Measurements from ENCODE around the gene AMBRA1.

The AMBRA1 gene

DNA sequence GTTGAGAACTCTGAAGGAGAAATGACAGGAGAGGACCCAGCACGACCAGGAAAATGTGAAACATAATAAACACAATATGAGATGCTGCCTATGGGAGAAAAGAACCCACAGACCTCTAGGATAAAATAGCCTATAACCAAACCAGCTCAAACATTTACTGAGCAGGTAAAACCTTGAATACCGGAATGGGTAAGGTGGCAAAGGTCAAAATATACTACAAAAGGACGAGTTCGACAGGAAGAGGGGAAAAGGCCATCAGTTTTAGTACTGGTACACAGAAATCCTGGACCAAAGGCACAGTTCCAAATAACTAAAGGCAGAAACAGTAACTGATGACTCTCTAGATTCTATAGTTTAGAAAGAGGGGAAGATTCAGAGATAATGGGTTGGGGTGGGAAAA, 96.3 kb downstream of the AMBRA1 start:
- no peak for TF ChIP-seq SP1 (IDR thresholded peaks at IDR 0.05)
- no peak for TF ChIP-seq LEF1 (IDR thresholded peaks at IDR 0.05; ENCODE audit: borderline replicate concordance)
- TF ChIP-seq CTBP1 (IDR thresholded peaks at IDR 0.05; ENCODE audit: borderline replicate concordance), result no peak
- no peak for TF ChIP-seq ZNF384 (IDR thresholded peaks at IDR 0.05)
- no peak for TF ChIP-seq ARNT (IDR thresholded peaks at IDR 0.05)
- TF ChIP-seq HDGF (IDR thresholded peaks at IDR 0.05; ENCODE audit: borderline replicate concordance), result no peak
- no peak for TF ChIP-seq NFRKB (IDR thresholded peaks at IDR 0.05)
- TF ChIP-seq FOXM1 (IDR thresholded peaks at IDR 0.05; ENCODE audit: borderline replicate concordance), result no peak
- TF ChIP-seq BHLHE40 (IDR thresholded peaks at IDR 0.05; ENCODE audit: borderline replicate concordance), result no peak
- TF ChIP-seq L3MBTL2 (conservative IDR thresholded peaks at IDR 0.05), result no peak
- no peak for TF ChIP-seq TARDBP (IDR thresholded peaks at IDR 0.05)
- no peak for TF ChIP-seq FOXK2 (IDR thresholded peaks at IDR 0.05)
- TF ChIP-seq FOXA1 (IDR thresholded peaks at IDR 0.05), result no peak
- CTCF ChIA-PET, result interaction anchor here (1.0 kb wide), 1 partner anchor 11 kb away, joined by 3 read pairs; no protein-coding TSS in a partner anchor
- POLR2A ChIA-PET, result no interaction called here
- no peak for DNase-seq (ENCODE audit: extremely low spot score)

DNA sequence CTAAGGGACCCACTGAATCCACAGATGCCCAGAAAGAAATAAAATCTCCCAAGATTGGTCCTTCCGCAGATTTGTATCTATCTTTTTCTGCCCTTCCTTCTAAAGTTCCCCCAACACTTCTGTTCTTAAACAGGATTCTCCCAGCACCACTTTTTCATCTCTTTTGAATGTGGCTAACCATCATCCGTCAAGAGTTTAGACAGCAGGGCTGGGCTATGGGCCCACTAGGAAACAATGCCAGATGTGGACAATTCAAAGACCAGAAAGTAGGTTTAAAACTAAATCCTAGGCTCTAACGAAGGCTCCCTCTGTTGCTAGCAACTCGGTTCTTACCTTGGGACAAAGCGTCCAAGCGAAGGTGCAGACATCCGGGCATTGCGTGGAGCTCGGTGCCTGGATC, 100.0 kb downstream of the AMBRA1 start:
- CTCF ChIA-PET, result no interaction called here
- DNase-seq (ENCODE audit: extremely low spot score), result no peak
- TF ChIP-seq LEF1 (IDR thresholded peaks at IDR 0.05; ENCODE audit: borderline replicate concordance) (no peak), FOXA1 (IDR thresholded peaks at IDR 0.05) (no peak), FOXK2 (IDR thresholded peaks at IDR 0.05) (no peak), SP1 (IDR thresholded peaks at IDR 0.05) (no peak), ZNF384 (IDR thresholded peaks at IDR 0.05) (no peak), FOXM1 (IDR thresholded peaks at IDR 0.05; ENCODE audit: borderline replicate concordance) (no peak), L3MBTL2 (conservative IDR thresholded peaks at IDR 0.05) (no peak), TARDBP (IDR thresholded peaks at IDR 0.05) (no peak)
- POLR2A ChIA-PET, result no interaction called here

DNA sequence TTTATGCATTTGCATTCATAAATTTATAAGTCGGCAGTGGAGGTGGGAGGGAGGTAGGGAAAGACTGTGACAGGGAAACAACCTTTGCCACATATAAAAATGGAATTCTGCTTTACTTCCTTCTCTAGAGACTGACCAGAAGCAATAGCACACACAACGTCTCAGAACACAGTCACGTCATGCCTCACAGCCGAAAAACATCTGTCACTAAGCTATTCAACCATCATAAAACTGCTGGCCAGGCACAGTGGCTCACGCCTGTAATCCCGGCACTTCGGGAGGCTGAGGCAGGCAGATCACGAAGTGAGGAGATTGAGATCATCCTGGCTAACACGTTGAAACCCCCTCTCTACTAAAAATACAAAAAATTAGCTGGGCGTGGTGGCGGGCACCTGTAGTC, 101.3 kb downstream of the AMBRA1 start:
- TF ChIP-seq FOXM1 (IDR thresholded peaks at IDR 0.05; ENCODE audit: borderline replicate concordance), result no peak
- TF ChIP-seq BHLHE40 (IDR thresholded peaks at IDR 0.05; ENCODE audit: borderline replicate concordance), result no peak
- no peak for TF ChIP-seq HDGF (IDR thresholded peaks at IDR 0.05; ENCODE audit: borderline replicate concordance)
- TF ChIP-seq CTBP1 (IDR thresholded peaks at IDR 0.05; ENCODE audit: borderline replicate concordance), result no peak
- no peak for TF ChIP-seq FOXK2 (IDR thresholded peaks at IDR 0.05)
- no peak for TF ChIP-seq ARNT (IDR thresholded peaks at IDR 0.05)
- TF ChIP-seq FOXA1 (IDR thresholded peaks at IDR 0.05), result no peak
- TF ChIP-seq ELF4 (IDR thresholded peaks at IDR 0.05), result no peak
- no peak for TF ChIP-seq SUZ12 (IDR thresholded peaks at IDR 0.05)
- TF ChIP-seq, protein P1, sequence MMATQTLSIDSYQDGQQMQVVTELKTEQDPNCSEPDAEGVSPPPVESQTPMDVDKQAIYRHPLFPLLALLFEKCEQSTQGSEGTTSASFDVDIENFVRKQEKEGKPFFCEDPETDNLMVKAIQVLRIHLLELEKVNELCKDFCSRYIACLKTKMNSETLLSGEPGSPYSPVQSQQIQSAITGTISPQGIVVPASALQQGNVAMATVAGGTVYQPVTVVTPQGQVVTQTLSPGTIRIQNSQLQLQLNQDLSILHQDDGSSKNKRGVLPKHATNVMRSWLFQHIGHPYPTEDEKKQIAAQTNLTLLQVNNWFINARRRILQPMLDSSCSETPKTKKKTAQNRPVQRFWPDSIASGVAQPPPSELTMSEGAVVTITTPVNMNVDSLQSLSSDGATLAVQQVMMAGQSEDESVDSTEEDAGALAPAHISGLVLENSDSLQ (IDR thresholded peaks at IDR 0.05), result no peak
- TF ChIP-seq L3MBTL2 (conservative IDR thresholded peaks at IDR 0.05), result no peak
- no peak for TF ChIP-seq NFRKB (IDR thresholded peaks at IDR 0.05)
- TF ChIP-seq TARDBP (IDR thresholded peaks at IDR 0.05), result no peak
- TF ChIP-seq SP1 (IDR thresholded peaks at IDR 0.05), result no peak
- TF ChIP-seq LEF1 (IDR thresholded peaks at IDR 0.05; ENCODE audit: borderline replicate concordance), result no peak
- TF ChIP-seq ZNF384 (IDR thresholded peaks at IDR 0.05), result no peak
- CTCF ChIA-PET, result interaction anchor here (1.0 kb wide), 1 partner anchor 14 kb away, joined by 4 read pairs; no protein-coding TSS in a partner anchor
- POLR2A ChIA-PET, result no interaction called here
- no peak for DNase-seq (ENCODE audit: extremely low spot score)

DNA sequence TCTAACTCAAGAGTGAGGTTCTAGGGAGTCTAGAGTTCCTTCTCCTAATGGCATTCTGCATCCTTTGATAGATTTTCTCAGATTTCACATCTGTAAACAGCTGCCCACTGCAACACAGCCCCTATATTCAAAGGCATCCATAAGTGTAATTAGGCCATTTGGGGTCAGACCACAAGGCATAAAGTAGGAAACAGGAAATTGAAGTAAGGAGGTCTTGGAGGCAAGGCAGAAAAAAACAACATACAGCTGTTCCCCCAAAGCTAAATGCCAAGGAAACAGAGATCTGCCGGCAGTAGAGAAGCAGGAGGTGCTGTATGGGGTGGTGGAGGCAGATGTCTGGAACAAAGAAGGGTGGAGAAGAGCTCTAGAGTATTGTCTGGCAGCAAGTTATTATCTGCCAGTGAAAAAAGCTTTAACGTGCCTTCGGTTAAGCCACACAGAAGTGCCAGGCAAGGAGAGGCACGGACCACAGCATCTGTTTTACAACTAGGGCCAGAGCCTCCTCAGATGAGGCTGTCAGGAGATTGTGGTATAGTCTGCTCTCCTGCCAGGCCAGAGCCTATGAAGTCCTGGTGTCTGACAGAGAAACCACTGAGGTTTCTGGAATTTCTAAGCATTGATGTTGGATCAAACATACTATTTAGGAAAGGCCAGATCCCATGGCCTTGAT, 102.0 kb downstream of the AMBRA1 start:
- DNase-seq (ENCODE audit: extremely low spot score), result no peak
- POLR2A ChIA-PET, result no interaction called here
- TF ChIP-seq FOXK2 (IDR thresholded peaks at IDR 0.05) (no peak), LEF1 (IDR thresholded peaks at IDR 0.05; ENCODE audit: borderline replicate concordance) (no peak), HDGF (IDR thresholded peaks at IDR 0.05; ENCODE audit: borderline replicate concordance) (no peak), ZNF384 (IDR thresholded peaks at IDR 0.05) (no peak), NFRKB (IDR thresholded peaks at IDR 0.05) (no peak), BHLHE40 (IDR thresholded peaks at IDR 0.05; ENCODE audit: borderline replicate concordance) (no peak), ELF4 (IDR thresholded peaks at IDR 0.05) (no peak)
- TF ChIP-seq, protein P1 (IDR thresholded peaks at IDR 0.05), result no peak
- CTCF ChIA-PET, result interaction anchor here (0.6 to 2.8 kb wide), 5 partner anchors 10 to 100 kb away, joined by 3 to 16 read pairs (median 4); partner anchors contain the start of gene CHRM4

DNA sequence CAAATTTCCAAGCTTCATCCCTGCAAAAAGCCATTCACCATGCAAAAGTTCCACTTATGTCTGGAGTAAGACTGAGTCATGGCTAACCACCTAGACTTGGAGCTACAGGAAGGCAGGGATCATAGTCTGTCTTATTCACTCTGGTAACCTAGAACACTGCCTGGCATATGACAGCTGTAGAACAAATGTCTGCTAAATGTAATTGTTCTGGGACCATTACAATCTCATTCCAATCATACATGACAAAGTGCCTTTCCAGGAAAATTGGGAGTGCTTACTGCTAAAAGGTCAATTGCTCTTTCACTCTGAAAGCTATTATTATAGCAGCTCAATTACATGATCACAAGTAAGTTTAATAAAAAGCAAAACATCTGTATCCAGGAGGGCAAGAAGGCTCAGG, 103.2 kb downstream of the AMBRA1 start:
- CTCF ChIA-PET, result interaction anchor here (0.7 to 2.8 kb wide), 12 partner anchors 8 to 241 kb away, joined by 3 to 23 read pairs (median 6); no protein-coding TSS in a partner anchor
- no peak for DNase-seq (ENCODE audit: extremely low spot score)
- POLR2A ChIA-PET, result no interaction called here
- TF ChIP-seq ELF4 (IDR thresholded peaks at IDR 0.05), result no peak
- no peak for TF ChIP-seq SP1 (IDR thresholded peaks at IDR 0.05)
- no peak for TF ChIP-seq FOXA1 (IDR thresholded peaks at IDR 0.05)
- TF ChIP-seq CTBP1 (IDR thresholded peaks at IDR 0.05; ENCODE audit: borderline replicate concordance), result no peak
- no peak for TF ChIP-seq ARNT (IDR thresholded peaks at IDR 0.05)
- TF ChIP-seq FOXM1 (IDR thresholded peaks at IDR 0.05; ENCODE audit: borderline replicate concordance), result no peak
- TF ChIP-seq FOXK2 (IDR thresholded peaks at IDR 0.05), result no peak
- no peak for TF ChIP-seq SUZ12 (IDR thresholded peaks at IDR 0.05)
- no peak for TF ChIP-seq HDGF (IDR thresholded peaks at IDR 0.05; ENCODE audit: borderline replicate concordance)
- TF ChIP-seq, protein P1 (IDR thresholded peaks at IDR 0.05), result no peak
- no peak for TF ChIP-seq BHLHE40 (IDR thresholded peaks at IDR 0.05; ENCODE audit: borderline replicate concordance)
- TF ChIP-seq LEF1 (IDR thresholded peaks at IDR 0.05; ENCODE audit: borderline replicate concordance), result no peak
- TF ChIP-seq NFRKB (IDR thresholded peaks at IDR 0.05), result no peak
- no peak for TF ChIP-seq TARDBP (IDR thresholded peaks at IDR 0.05)
- no peak for TF ChIP-seq L3MBTL2 (conservative IDR thresholded peaks at IDR 0.05)
- no peak for TF ChIP-seq ZNF384 (IDR thresholded peaks at IDR 0.05)

All from HEK293T (cell line).